HTERT RPE-1 (cell line): ENCODE measurements around the gene RNF223.

Experiments used
- in situ Hi-C: fragments of 300-500 bp; cut with MboI; formaldehyde crosslinking; loops from 4 replicates; pipeline ENCODE4 v1.14.3; 2020; ENCODE audit warnings: low sequenced_read_pairs

The RNF223 gene

GRCh38 chr1:1047407-1047806 is 26.7 kb downstream of the RNF223 start:
- in situ Hi-C loops: no loop called here

- in situ Hi-C loops: no loop called here
These were observed 27.3 kb downstream of the RNF223 start for GRCh38 chr1:1046767-1047166.

- in situ Hi-C loops: no loop called here
These were observed 27.9 kb downstream of the RNF223 start for GRCh38 chr1:1046243-1046642.

GRCh38 chr1:1045129-1045528 is 29.0 kb downstream of the RNF223 start:
- in situ Hi-C loops: no loop called here

- in situ Hi-C loops: no loop called here
These were observed 29.5 kb downstream of the RNF223 start for GRCh38 chr1:1044455-1045078.

- in situ Hi-C loops: no loop called here
These were observed 30.2 kb downstream of the RNF223 start for GRCh38 chr1:1043921-1044320.

- in situ Hi-C loops: no loop called here
These were observed 30.7 kb downstream of the RNF223 start for GRCh38 chr1:1043411-1043810.

- in situ Hi-C loops: no loop called here
These were observed 31.3 kb downstream of the RNF223 start for GRCh38 chr1:1042835-1043234.

- in situ Hi-C loops: no loop called here
These were observed 32.2 kb downstream of the RNF223 start for GRCh38 chr1:1041873-1042272.

- in situ Hi-C loops: no loop called here
These were observed 33.0 kb downstream of the RNF223 start for GRCh38 chr1:1041092-1041523.

GRCh38 chr1:1040004-1040991 is 33.8 kb downstream of the RNF223 start:
- in situ Hi-C loops: no loop called here

- in situ Hi-C loops: no loop called here
These were observed 34.8 kb downstream of the RNF223 start for GRCh38 chr1:1039145-1039910.

GRCh38 chr1:1038694-1039093 is 35.4 kb downstream of the RNF223 start:
- in situ Hi-C loops: no loop called here

- in situ Hi-C loops: no loop called here
These were observed 36.5 kb downstream of the RNF223 start for GRCh38 chr1:1037366-1038327.

- in situ Hi-C loops: no loop called here
These were observed 38.7 kb downstream of the RNF223 start for GRCh38 chr1:1035291-1035943.

- in situ Hi-C loops: no loop called here
These were observed 39.7 kb downstream of the RNF223 start for GRCh38 chr1:1034439-1034781.

GRCh38 chr1:1033731-1034438 is 40.2 kb downstream of the RNF223 start:
- in situ Hi-C loops: no loop called here

- in situ Hi-C loops: no loop called here
These were observed 41.0 kb downstream of the RNF223 start for GRCh38 chr1:1033009-1033587.

- in situ Hi-C loops: no loop called here
These were observed 41.7 kb downstream of the RNF223 start for GRCh38 chr1:1032424-1032823.
